Astrocyte of the cerebellum (primary cell): Measurements from ENCODE around the gene PIP5KL1.

Source experiments
- DNase-seq: peaks from one replicate; pipeline ENCODE4 v3.0.0-alpha.2; 2011; ENCODE audit warnings: low read depth
- H3K4me3 ChIP-seq: 2 replicates; pipeline ENCODE4 v1.5.1; 2011; ENCODE audit warnings: mild to moderate bottlenecking, low read depth, low read length, moderate library complexity
- in situ Hi-C: cut with HindIII; loops from 2 replicates; pipeline ENCODE4 v1.10.0; 2017; ENCODE audit warnings: low sequenced_read_pairs
- TF ChIP-seq, protein P1 (sequence below): IDR thresholded peaks from 2 replicates; pipeline ENCODE4 v1.5.1; 2012; ENCODE audit warnings: low read length, low read depth, moderate library complexity, mild to moderate bottlenecking; ENCODE audit errors: missing control alignments

PIP5KL1 gene

GRCh38 chr9:127934248-127934647 lies 3.7 kb upstream of the PIP5KL1 start:
- no peak overlapping the region for H3K4me3 ChIP-seq
- TF ChIP-seq, protein P1, sequence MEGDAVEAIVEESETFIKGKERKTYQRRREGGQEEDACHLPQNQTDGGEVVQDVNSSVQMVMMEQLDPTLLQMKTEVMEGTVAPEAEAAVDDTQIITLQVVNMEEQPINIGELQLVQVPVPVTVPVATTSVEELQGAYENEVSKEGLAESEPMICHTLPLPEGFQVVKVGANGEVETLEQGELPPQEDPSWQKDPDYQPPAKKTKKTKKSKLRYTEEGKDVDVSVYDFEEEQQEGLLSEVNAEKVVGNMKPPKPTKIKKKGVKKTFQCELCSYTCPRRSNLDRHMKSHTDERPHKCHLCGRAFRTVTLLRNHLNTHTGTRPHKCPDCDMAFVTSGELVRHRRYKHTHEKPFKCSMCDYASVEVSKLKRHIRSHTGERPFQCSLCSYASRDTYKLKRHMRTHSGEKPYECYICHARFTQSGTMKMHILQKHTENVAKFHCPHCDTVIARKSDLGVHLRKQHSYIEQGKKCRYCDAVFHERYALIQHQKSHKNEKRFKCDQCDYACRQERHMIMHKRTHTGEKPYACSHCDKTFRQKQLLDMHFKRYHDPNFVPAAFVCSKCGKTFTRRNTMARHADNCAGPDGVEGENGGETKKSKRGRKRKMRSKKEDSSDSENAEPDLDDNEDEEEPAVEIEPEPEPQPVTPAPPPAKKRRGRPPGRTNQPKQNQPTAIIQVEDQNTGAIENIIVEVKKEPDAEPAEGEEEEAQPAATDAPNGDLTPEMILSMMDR = no peak
- in situ Hi-C loops = loop anchor here (10.0 kb wide), 1 partner anchor 161 kb away; no protein-coding TSS in a partner anchor
- no peak for DNase-seq

DNA sequence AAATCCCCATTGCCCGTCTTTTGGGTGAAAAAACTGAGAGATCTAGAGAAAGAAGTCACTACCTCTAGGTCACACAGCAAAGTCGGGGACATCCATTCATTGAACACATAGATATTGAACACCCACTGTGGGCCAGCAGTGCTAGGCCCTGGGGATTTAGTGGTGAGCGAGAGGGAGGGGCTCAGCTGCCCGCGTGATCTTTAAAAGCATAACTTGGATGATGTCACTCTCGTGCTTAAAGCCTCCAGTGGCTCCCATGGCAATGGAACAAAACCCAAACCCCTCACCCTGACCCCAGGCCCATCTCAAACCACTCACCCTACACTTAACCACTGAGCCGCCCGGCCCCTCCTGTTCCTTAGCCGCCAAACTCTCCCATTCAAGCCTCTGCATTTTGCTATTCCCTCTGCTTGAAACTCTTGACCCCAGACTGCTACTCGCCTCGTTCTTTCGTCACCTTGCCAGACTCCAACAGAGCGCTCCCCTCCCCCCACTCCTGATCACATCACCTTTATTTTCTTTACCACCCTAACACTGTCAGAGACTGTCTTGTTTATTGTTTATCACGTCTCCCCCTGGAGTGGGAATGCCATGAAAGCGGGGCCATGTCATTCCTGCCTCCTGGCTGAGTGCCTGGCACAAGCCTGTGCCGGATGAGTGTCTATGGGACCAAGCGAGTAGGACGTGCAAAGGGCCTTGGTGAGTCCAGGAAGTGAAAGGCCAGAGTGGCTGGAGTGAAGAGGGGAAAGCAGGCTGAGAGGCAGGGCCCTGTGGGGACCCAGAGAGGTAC lies 710 bp upstream of the PIP5KL1 start:
- in situ Hi-C loops = loop anchor here (10.0 kb wide), 1 partner anchor 164 kb away; no protein-coding TSS in a partner anchor
- TF ChIP-seq, protein P1 = no peak
- H3K4me3 ChIP-seq = peak overlapping the region; percentile 63
- no peak for DNase-seq

GRCh38 chr9:127929625-127929979 lies 975 bp downstream of the PIP5KL1 start:
- H3K4me3 ChIP-seq = no peak overlapping the region
- DNase-seq = no peak
- in situ Hi-C loops = no loop called here
- TF ChIP-seq, protein P1 = no peak

GRCh38 chr9:127928676-127929624 lies 1.6 kb downstream of the PIP5KL1 start:
- in situ Hi-C loops = no loop called here
- TF ChIP-seq, protein P1 = no peak
- no peak overlapping the region for H3K4me3 ChIP-seq
- DNase-seq = no peak

DNA sequence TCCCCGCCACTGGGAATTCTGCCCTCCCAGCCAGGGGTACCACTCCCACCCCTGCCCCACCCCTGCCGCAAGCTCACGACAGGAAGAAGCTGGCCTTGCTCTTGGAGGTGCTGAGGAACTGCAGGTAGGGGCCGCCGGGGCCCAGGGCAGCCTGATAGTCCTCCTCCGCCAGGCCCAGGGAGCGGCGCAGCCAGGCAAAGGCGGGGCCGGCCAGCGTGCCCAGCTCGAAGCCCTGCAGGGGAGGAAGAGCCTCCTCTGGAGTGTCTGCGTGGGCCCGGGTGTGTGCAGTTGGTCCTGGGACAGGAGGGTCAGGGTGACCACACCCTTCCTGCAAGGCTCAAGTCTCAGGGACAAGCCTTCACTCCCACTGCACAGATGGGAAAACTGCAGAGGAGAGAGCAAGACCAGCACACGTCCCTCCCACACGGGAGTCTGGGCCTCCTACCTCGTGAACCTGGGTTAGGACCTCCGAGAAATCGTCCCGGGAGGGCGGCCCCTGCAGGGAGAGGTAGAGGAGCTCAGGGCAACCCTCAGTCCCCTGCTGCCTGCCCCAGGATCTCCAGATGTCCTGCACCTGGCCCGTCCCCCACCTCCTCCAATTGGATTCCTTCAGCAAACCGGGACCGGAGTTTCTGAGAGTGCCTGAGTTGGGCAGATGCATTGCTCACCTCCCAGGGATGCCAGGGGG lies 2.4 kb downstream of the PIP5KL1 start:
- in situ Hi-C loops = no loop called here
- TF ChIP-seq, protein P1 = no peak
- H3K4me3 ChIP-seq = no peak overlapping the region
- DNase-seq = no peak

DNA sequence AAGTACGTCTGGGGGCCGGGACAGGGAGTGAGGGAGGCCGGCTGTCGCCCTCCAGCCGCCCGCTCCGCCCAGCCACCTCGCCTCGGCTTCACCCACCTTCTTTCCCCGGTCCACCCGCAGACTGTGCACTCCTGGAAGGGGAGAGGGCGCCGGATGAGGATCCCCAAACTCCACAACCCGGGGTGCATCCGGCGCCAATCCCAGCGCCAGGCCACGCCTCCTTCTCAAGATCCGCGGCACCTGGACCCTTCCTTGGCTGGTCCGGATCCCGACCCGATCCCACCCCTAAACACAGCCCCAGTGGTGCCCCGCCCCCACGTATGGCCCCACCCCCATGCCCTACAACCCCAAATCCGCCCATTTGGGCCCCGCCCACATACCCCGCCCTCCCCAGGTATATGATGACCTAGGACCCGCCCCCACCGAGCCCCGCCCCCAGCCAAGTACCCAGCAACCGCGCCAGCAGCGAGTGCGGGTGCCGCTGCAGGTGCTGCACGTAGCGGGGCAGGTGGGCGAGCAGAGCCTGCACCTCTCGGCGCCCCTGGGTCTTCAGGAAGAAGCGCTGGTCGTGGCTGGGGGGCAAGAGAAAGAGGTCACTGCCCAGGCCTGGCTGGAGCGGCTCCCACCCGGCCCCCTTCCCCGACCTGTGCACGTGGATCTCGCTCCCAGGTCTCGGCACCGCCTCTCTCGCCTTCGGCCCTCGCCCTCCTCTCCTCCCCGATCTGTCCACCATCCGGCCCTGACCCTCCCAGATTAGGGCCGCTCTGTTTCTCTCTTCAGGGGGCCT lies 3.2 kb downstream of the PIP5KL1 start:
- peak overlapping the region; percentile 29 for H3K4me3 ChIP-seq
- DNase-seq = no peak
- TF ChIP-seq, protein P1 = no peak
- in situ Hi-C loops = no loop called here
